Tongue (tissue), 2 donors: ENCODE measurements around the gene ZSCAN5B. TPM values are rescaled to one million over a fixed set of nuclear protein-coding genes. Genes with fewer than 3 reads are reported as not detected.
A peak's percentile ranks its signal among the peaks of the same experiment; 100 is the strongest.

Experiments
- DNase-seq: peaks from one replicate; pipeline ENCODE4 v3.0.0-alpha.2; 2015
- total RNA-seq: library from RNA; depleted of rRNA; stranded (reverse); fragments of >200 nt; gene quantifications from one replicate; pipeline ENCODE4 v1.2.3, GENCODE V29; 2014

Gene ZSCAN5B
- total RNA-seq, 1 donor from 2014 or later = not detected

DNA sequence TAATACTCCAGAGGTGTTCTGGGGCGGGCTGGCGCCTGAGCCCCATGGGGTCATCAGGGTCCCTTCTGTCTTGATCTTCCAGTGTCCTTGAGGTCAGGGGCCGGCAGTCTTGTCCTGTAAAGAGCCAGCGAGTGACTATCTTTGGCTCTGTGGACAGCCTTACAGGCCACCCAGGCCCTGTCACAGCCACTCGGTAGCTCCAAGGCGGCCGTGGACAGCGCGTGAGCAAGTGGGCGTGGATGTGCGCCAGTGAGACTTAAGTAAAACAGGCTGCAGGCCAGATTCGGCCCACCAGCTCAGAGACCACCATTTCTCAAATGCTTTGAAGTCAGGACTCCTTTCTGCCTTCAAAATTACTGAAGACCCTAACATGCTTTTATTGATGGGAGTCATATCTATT lies 52.8 kb downstream of the ZSCAN5B start:
- DNase-seq = no peak

DNA sequence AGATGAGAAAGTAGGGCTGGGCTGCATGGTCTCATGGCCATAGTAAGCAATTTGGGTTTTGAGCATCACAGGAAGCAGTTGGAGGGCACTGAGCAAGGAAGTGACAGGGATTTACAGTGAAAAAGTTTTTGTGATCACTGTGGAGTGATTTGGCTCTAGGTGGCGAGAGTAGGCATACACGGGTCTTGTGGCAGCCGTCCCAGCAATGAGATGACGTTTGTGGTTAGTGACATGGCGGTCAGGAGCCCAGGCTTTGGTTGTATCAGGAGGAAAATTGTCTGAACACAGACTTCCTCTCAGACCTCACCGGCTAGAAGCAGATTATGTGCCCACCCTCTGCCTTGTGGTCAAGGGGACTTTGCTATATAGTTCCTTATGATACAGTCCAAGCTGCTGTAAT lies 53.2 kb downstream of the ZSCAN5B start:
- DNase-seq = no peak

DNA sequence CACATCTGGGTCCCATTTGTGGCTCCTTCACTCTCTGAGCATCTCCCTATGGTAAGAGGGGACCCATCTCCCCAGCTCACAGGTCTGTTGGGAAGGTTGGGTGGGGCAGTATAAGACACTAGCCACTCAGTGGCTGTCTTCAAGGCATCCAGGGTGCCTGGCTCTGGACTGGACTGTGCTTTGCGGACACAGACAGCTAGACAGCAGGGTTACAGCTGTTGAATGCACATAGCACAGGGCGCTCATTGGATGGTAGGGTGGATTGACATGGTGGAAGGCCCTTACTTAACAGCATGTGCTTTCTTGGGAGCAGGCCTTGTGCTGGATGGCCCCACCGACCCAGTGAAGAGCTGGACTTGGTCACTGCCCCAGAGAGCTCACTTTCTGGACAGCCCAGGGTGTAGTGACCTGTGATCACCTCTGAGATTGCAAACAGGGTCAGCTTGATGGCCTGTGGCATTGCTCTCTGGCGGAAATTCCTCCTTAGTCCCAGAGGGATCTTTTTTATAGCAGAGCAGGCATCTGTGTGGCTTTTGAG lies 54.6 kb downstream of the ZSCAN5B start:
- no peak for DNase-seq

DNA sequence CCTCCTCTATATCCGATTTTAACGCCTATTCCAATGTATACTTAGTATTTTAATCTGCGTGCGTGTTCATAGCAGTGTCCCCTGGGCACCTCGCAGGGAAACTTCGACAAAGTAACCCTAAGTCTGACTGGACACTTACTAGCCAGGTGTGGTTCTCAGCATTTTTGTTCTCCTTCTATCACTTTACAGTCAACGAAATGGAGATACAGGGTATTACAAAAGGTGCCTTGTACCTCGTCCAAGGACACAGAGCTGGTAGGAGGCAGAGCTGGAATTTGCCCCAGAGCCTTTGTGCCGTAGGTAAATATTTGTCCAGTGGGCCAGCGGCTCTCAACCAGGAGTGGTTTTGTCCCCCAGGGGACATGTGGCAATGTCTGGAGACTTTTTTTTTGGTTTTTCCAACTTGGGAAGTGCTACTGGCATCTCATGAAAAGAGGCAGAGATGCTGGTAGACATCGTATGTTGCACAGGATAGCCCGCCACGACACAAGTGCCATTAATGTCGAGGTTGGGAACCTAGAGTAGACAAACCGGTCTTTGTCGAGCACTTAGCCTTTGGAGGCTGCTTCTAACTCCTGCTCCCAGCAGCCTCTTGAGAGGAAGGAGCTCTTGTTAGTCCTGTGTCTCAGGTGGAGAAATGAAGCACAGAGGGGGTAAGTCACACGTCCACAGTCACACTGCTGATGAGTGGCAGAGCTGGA lies 55.3 kb downstream of the ZSCAN5B start:
- DNase-seq = no peak

DNA sequence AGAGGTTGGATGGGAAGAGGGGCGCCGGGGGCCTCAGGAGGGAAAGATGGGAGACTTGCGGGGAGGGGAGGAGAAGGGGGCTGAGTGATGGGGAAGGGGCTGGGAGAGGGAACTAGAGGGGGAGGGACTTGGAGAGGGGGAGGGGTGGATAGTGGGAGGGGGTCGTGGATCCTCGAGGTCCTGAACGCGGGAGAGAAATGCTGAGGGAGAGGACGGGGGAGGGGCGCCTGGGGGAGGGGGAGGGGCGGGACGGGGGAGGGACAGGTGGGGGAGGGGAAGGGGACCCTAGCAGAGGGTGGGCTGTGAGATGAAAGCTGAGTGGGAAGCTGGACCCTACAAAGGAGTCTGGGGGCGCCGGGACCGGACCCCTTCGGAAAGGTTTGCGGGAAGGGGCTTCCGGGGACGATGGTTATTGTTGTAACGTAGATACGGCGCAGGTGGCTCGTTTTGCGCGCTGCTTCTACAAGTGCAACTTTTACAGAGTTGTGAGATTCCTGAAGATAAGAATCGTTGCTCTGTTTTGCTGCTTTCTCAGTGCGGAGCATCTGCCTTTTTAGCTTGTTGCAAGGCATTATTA lies 56.1 kb downstream of the ZSCAN5B start:
- peak; percentile 41 for DNase-seq

DNA sequence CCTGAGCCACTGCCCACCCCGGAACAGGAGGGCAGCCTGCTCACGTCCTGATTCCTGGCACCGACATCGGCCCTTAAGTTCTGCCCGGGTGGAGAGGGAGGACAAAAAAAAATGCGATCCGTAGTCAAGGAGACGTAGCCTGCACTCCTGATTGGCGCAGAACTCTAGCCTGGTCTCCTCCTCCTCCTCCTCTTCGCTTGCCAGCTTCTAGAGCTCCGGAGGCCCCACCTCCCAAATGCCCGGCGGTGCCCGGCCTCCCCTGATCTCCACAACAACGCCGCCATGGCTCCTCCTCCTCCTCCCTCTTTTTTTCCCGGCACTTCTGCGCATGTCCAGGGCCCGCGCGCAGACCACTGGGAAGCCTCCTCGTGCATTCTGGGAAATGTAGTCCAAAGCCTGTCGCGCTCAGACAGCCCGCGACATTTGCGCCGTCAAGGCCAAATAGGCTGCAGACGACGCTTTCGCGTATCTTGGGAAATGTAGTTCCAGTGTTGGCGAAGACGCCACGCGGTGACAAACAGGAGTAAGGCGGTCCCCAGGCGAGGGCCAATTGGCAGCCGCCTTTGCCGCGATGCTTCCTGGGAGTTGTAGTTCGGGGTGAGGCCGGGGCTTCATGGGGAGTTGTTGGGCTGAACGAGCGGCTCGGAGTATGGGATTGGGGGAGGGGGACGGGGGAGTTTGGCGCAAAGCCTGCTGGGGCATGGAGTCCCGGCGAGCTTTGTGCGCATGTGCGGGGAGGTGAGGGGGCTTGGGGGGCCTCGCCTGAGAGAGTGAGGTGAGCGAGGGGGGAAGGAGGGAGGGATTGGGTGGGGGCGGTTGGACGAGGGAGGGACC lies 56.8 kb downstream of the ZSCAN5B start, which contains the start of gene ZNF444:
Gene ZNF444 (plus strand): TSS at position 705 of the 834 bp plus-strand sequence. CDS start 5,625 bp downstream, outside the sequence.
- peak; percentile 100 for DNase-seq

DNA sequence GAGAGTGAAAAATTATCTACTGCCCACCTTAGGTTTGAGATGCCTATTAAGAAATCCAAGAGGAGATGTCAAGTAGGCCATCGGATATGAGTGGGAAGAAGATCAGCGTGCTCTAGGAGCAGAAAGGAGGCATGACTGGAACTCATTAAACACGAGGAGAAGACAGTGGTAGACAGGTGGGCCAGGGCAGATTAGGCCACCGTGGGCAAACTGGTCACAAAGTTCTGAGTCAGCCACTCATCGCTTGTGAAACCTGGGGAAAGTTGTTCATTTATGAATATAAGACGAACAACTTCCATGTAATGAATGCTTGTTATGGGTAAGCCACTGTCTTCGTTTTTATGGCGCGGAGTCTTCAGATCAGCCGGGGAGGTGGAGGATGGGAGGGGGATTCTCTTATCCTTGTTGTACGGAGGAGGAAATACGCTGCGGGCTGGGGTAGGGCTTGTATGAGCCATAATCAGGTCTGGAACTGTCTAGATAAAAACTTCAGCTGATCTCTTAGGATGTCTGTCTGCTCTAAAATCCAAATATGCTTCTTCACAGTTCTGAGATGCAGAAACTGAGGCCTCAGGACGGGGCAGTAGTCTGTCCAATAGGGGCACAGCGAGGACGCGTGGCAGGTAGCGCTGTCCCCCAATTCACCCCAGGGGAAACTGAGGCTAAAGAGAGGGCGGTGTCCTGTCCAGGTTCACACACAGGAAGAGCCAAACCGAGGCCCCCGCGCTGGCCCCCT lies 57.6 kb downstream of the ZSCAN5B start:
- DNase-seq = no peak

Other genes with a start within 250 kb of the ZSCAN5B start
- not detected for gene NLRP8, start 250.0 kb downstream of the ZSCAN5B start, total RNA-seq
- gene NLRP5, start 211.0 kb downstream of the ZSCAN5B start, total RNA-seq = not detected
- gene ZNF787, start 76.5 kb downstream of the ZSCAN5B start, total RNA-seq = 21.8 TPM
- gene ZNF444, start 56.5 kb downstream of the ZSCAN5B start, total RNA-seq = 8.0 TPM
- not detected for gene GALP, start 21.8 kb downstream of the ZSCAN5B start, total RNA-seq
- gene ZSCAN5C, start 4.5 kb upstream of the ZSCAN5B start, total RNA-seq = not detected
- not detected for gene EDDM13, start 75.0 kb upstream of the ZSCAN5B start, total RNA-seq
- 1.8 TPM for gene ZSCAN5A, start 117.1 kb upstream of the ZSCAN5B start, total RNA-seq
- 3.4 TPM for gene ZNF582, start 195.8 kb upstream of the ZSCAN5B start, total RNA-seq
- gene ZNF583, start 206.5 kb upstream of the ZSCAN5B start, total RNA-seq = 8.1 TPM